Ishikawa (cell line): ENCODE measurements around the gene CCT4.

Experiments
- CEBPB ChIP-seq: IDR thresholded peaks from 2 replicates; pipeline ENCODE4 v1.6.1; 2012
- CREB1 ChIP-seq: IDR thresholded peaks from 2 replicates; pipeline ENCODE4 v1.6.1; 2012; ENCODE audit warnings: low read depth
- EGR1 ChIP-seq: IDR thresholded peaks from 2 replicates; pipeline ENCODE4 v1.6.1; 2012
- EP300 ChIP-seq: IDR thresholded peaks from 2 replicates; pipeline ENCODE4 v1.6.1; 2012; ENCODE audit warnings: borderline replicate concordance
- FOXM1 ChIP-seq: IDR thresholded peaks from 2 replicates; pipeline ENCODE4 v1.6.1; 2012; ENCODE audit warnings: low read depth, borderline replicate concordance
- MAX ChIP-seq: IDR thresholded peaks from 2 replicates; pipeline ENCODE4 v1.6.1; 2012
- NFIC ChIP-seq: IDR thresholded peaks from 2 replicates; pipeline ENCODE4 v1.6.1; 2012
- RAD21 ChIP-seq: IDR thresholded peaks from 2 replicates; pipeline ENCODE4 v1.6.1; 2012; ENCODE audit warnings: low read depth
- REST ChIP-seq: IDR thresholded peaks from 2 replicates; pipeline ENCODE4 v1.6.1; 2012; ENCODE audit warnings: low read depth, mild to moderate bottlenecking
- TAF1 ChIP-seq: IDR thresholded peaks from 2 replicates; pipeline ENCODE4 v1.6.1; 2012; ENCODE audit warnings: low read depth, mild to moderate bottlenecking
- TCF12 ChIP-seq: IDR thresholded peaks from 2 replicates; pipeline ENCODE4 v1.6.1; 2012; ENCODE audit warnings: low read depth
- TEAD4 ChIP-seq: IDR thresholded peaks from 2 replicates; pipeline ENCODE4 v1.6.1; 2012
- USF1 ChIP-seq: IDR thresholded peaks from 2 replicates; pipeline ENCODE4 v1.6.1; 2012
- YY1 ChIP-seq: IDR thresholded peaks from 2 replicates; pipeline ENCODE4 v1.6.1; 2012; ENCODE audit warnings: low read depth
- ZBTB7A ChIP-seq: IDR thresholded peaks from 2 replicates; pipeline ENCODE4 v1.6.1; 2012; ENCODE audit warnings: low read depth

The CCT4 gene

GRCh38 chr2:61853847-61854563 is 34.5 kb downstream of the CCT4 start, which contains the start of gene FAM161A:
Gene FAM161A (minus strand): TSS chr2:61854060. CDS start chr2:61854041, 19 bp downstream.
- no peak for TF ChIP-seq TEAD4
- 0 out of 2 replicates have a peak, but pooled peaks have one; percentile 26 for TF ChIP-seq CREB1
- peak; percentile 30; the same call in 1 of the 2 replicates for TF ChIP-seq TAF1
- no peak for TF ChIP-seq RAD21
- TF ChIP-seq TCF12 = peak; percentile 16; the same call in 1 of the 2 replicates
- TF ChIP-seq MAX = peak; percentile 55
- TF ChIP-seq CEBPB = no peak
- TF ChIP-seq ZBTB7A = peak; percentile 54; the same call in 1 of the 2 replicates
- peak; percentile 17; the same call in 1 of the 2 replicates for TF ChIP-seq NFIC
- peak; percentile 47; the same call in 1 of the 2 replicates for TF ChIP-seq FOXM1
- TF ChIP-seq REST = no peak
- TF ChIP-seq YY1 = peak; percentile 38; the same call in 1 of the 2 replicates

- no peak for TF ChIP-seq YY1
- no peak for TF ChIP-seq NFIC
- no peak for TF ChIP-seq REST
- TF ChIP-seq ZBTB7A = no peak
- TF ChIP-seq FOXM1 = no peak
- TF ChIP-seq MAX = no peak
- peak; percentile 66 for TF ChIP-seq USF1
- no peak for TF ChIP-seq EGR1
- 0 out of 2 replicates have a peak, but pooled peaks have one; percentile 2 for TF ChIP-seq RAD21
- no peak for TF ChIP-seq EP300
- no peak for TF ChIP-seq TAF1
Observed at GRCh38 chr2:61853086-61853846, 35.2 kb downstream of the CCT4 start.

GRCh38 chr2:61845320-61845719 is 43.1 kb downstream of the CCT4 start:
- no peak for TF ChIP-seq MAX
- no peak for TF ChIP-seq ZBTB7A
- TF ChIP-seq YY1 = no peak
- no peak for TF ChIP-seq RAD21
- TF ChIP-seq TCF12 = no peak
- TF ChIP-seq TEAD4 = no peak
- TF ChIP-seq EP300 = no peak
- TF ChIP-seq FOXM1 = no peak
- no peak for TF ChIP-seq NFIC
- no peak for TF ChIP-seq CREB1
- TF ChIP-seq USF1 = no peak

GRCh38 chr2:61841286-61841685 is 47.2 kb downstream of the CCT4 start:
- TF ChIP-seq RAD21 = no peak

GRCh38 chr2:61834893-61835292 is 53.6 kb downstream of the CCT4 start:
- TF ChIP-seq YY1 (no peak), FOXM1 (no peak), TEAD4 (no peak), REST (no peak), NFIC (no peak), USF1 (no peak), RAD21 (no peak), EP300 (no peak), ZBTB7A (no peak), MAX (no peak), CREB1 (no peak), TAF1 (no peak), EGR1 (no peak)
